ENCODE results near the gene SMC1B. TPM values are rescaled to one million over a fixed set of nuclear protein-coding genes. Genes with fewer than 3 reads are reported as not detected.

The SMC1B gene
- total and polyA plus RNA-seq, 2 of the 8 experiments (the other 6 are each of a cell fraction or from before 2014, with no cell fraction given) = 0.02 TPM; not detected in 1

DNA sequence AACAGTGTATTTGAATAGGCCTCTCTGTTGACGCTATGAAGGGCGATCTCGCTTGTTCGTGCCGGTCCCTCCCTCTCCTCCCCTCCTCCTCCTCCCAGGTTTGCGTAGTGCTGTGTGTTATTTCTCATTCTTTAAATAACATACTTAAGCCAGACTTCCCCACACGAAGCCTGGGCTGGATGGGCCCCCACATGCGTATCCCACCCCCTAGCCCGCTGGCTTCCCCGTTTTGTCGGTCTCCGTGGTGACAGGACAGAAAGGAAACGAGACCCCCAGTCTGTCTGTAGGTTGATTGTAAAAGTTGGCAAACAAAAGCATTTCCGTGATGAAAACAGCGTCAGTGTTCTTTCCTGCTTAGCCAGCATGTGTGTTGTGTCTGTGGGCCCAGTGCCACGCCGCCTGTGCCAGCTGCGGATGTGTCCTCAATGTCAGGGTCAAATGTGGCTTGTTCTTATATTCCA, 76.4 kb downstream of the SMC1B start:
- peaks cover 0 to 22% (median 4%) of the 10 kb centered on the region in 4 experiments; a peak in 4 of 8 replicates for H3K36me3 ChIP-seq (ENCODE audit: control insufficient read depth in 2 of 4, insufficient read depth in 4 of 4, low read length in 3 of 4)
- H2BK5ac ChIP-seq (ENCODE audit: low read depth, low read length) = no peak overlapping the region; the same call in 1 of the 2 replicates
- H2BK20ac ChIP-seq (ENCODE audit: low read length) = no peak overlapping the region
- TF ChIP-seq NRF1 (IDR thresholded peaks at IDR 0.05; ENCODE audit: low read depth, low read length) = no peak
- TF ChIP-seq, protein P1, sequence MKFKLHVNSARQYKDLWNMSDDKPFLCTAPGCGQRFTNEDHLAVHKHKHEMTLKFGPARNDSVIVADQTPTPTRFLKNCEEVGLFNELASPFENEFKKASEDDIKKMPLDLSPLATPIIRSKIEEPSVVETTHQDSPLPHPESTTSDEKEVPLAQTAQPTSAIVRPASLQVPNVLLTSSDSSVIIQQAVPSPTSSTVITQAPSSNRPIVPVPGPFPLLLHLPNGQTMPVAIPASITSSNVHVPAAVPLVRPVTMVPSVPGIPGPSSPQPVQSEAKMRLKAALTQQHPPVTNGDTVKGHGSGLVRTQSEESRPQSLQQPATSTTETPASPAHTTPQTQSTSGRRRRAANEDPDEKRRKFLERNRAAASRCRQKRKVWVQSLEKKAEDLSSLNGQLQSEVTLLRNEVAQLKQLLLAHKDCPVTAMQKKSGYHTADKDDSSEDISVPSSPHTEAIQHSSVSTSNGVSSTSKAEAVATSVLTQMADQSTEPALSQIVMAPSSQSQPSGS (IDR thresholded peaks at IDR 0.05; ENCODE audit: low read length) = no peak
- no peak for TF ChIP-seq SAP30 (IDR thresholded peaks at IDR 0.05; ENCODE audit: insufficient read depth, insufficient replicate concordance, low read length)
- TF ChIP-seq KDM5A (IDR thresholded peaks at IDR 0.05; ENCODE audit: low read length) = no peak
- TF ChIP-seq EP300 (IDR thresholded peaks at IDR 0.05; ENCODE audit: borderline replicate concordance in 1 of 2, low read depth in 2 of 2, low read length in 2 of 2) = no peak
- H3K56ac ChIP-seq (replicated peaks; ENCODE audit: insufficient read length, low read depth, low read length) = no peak overlapping the region
- no peak overlapping the region for H4K91ac ChIP-seq (replicated peaks; ENCODE audit: insufficient read length, low read length)
- H3K4me2 ChIP-seq (ENCODE audit: insufficient read depth in 1 of 2, low read depth in 2 of 2, low read length in 2 of 2) = no peak overlapping the region
- peaks cover 0 to 2% of the 10 kb centered on the region in 2 experiments for H4K20me1 ChIP-seq (replicated peaks in 1 of 2; ENCODE audit: control insufficient read depth in 1 of 2, insufficient read depth in 2 of 2, low read length in 2 of 2)
- no peaks in the 10 kb centered on the region for H3K79me1 ChIP-seq (ENCODE audit: low read depth, low read length)
- no peak overlapping the region for H2BK12ac ChIP-seq (ENCODE audit: low read depth, low read length)
- no peak overlapping the region for H3K18ac ChIP-seq (ENCODE audit: extremely low read depth, low read length)
- no peak overlapping the region for H3K4ac ChIP-seq (replicated peaks; ENCODE audit: insufficient read length, low read depth, low read length)
- no peak overlapping the region for H3K23ac ChIP-seq (ENCODE audit: insufficient read length)
- CTCF ChIA-PET (ENCODE audit: partially characterized antibody) = interaction anchor here (1.0 kb wide), 1 partner anchor 70 kb away, joined by 4 read pairs; no protein-coding TSS in a partner anchor
- H2BK120ac ChIP-seq (replicated peaks; ENCODE audit: low read depth, low read length) = no peak overlapping the region
- DNase-seq (ENCODE audit: low read depth in 1 of 2, low spot score in 2 of 2) (no peak), FAIRE-seq (no peak)
- no peak overlapping the region for H3K4me3 ChIP-seq (ENCODE audit: extremely low read depth in 1 of 4, insufficient read depth in 2 of 4, low read depth in 3 of 4, low read length in 4 of 4)
- POLR2A ChIA-PET (ENCODE audit: partially characterized antibody) = no interaction called here
- H3K23me2 ChIP-seq (ENCODE audit: low read depth, low read length) = no peaks in the 10 kb centered on the region
- H3K14ac ChIP-seq (ENCODE audit: insufficient read length) = no peak overlapping the region
- no peaks in the 10 kb centered on the region for H3K9me3 ChIP-seq (ENCODE audit: insufficient read depth in 2 of 2, low read depth in 1 of 2, low read length in 1 of 2)
- no peak overlapping the region for H3K27ac ChIP-seq (ENCODE audit: low read depth, low read length)
- no peak overlapping the region for H4K5ac ChIP-seq (ENCODE audit: insufficient read length, low read depth, low read length)
- H2BK15ac ChIP-seq (ENCODE audit: low read length) = no peak overlapping the region
- no peaks in the 10 kb centered on the region for H3K4me1 ChIP-seq (replicated peaks in 1 of 4; ENCODE audit: control insufficient read depth in 3 of 4, insufficient read depth in 4 of 4, low read length in 3 of 4)
- no peak overlapping the region for H4K8ac ChIP-seq (ENCODE audit: extremely low read depth, insufficient read depth, low read length)
- no peaks in the 10 kb centered on the region for H3K27me3 ChIP-seq (replicated peaks in 1 of 4; ENCODE audit: control insufficient read depth in 3 of 4, extremely low read depth in 1 of 4, insufficient read depth in 3 of 4, low read length in 3 of 4)
- no peak overlapping the region for H2AK5ac ChIP-seq (ENCODE audit: low read depth, low read length)
- H3K9ac ChIP-seq (replicated peaks in 1 of 4; ENCODE audit: extremely low read depth in 1 of 4, low read depth in 3 of 4, low read length in 3 of 4) = no peak overlapping the region
- 93% methylated on average over 15 of the region's 18 CpGs; no CpG with 5 or more reads in 1 of the 2 experiments for WGBS, 2 experiments (ENCODE audit: extremely low coverage in 1 of 2, insufficient coverage in 1 of 2, insufficient read length in 1 of 2, insufficient replicate concordance in 2 of 2, low coverage in 1 of 2, low lambda C conversion rate in 2 of 2, missing lambda C conversion rate in 1 of 2)
- H2AFZ ChIP-seq (ENCODE audit: low read length) = no peak overlapping the region
- no peaks in the 10 kb centered on the region for H3K79me2 ChIP-seq (ENCODE audit: control insufficient read depth in 1 of 2, insufficient read depth in 2 of 2, low read length in 2 of 2)
